GM23338 (cell line): ENCODE data around the gene GBP5. TPM values are rescaled to one million over a fixed set of nuclear protein-coding genes. Genes with fewer than 3 reads are reported as not detected.
A peak's percentile ranks its signal among the peaks of the same experiment; 100 is the strongest.

Experiments used
- ATAC-seq: fragments of 200-7000 bp; cut with Tn5 transposase; 3 replicates; pipeline ENCODE4 v1.9.1; 2020
- DNase-seq: peaks from one replicate; pipeline ENCODE4 v3.0.0-alpha.2; 2015; ENCODE audit warnings: low spot score
- H2AFZ ChIP-seq: fragments of 200-600 bp; sonication (generic); 2 replicates; pipeline ENCODE4 v1.8.0; 2016; ENCODE audit warnings: antibody characterized with exemption, mild to moderate bottlenecking, moderate library complexity
- H3F3A ChIP-seq: fragments of 200-600 bp; sonication (generic); replicated peaks from 2 replicates; pipeline ENCODE4 v1.8.0; 2017; ENCODE audit warnings: antibody characterized with exemption, mixed run types, low read depth
- H3K27ac ChIP-seq: fragments of 200-600 bp; sonication (generic); 2 replicates; pipeline ENCODE4 v1.6.1; 2016; ENCODE audit warnings: low read depth
- H3K27me3 ChIP-seq: fragments of 200-600 bp; sonication (generic); 2 replicates; pipeline ENCODE4 v1.8.0; 2016; ENCODE audit warnings: mild to moderate bottlenecking, mixed run types, moderate library complexity; ENCODE audit not compliant: insufficient read depth
- H3K36me3 ChIP-seq: fragments of 200-600 bp; sonication (generic); 2 replicates; pipeline ENCODE4 v1.8.0; 2016; ENCODE audit warnings: mild to moderate bottlenecking; ENCODE audit not compliant: insufficient read depth
- H3K4me1 ChIP-seq: fragments of 200-600 bp; sonication (generic); 2 replicates; pipeline ENCODE4 v1.8.0; 2016; ENCODE audit warnings: mild to moderate bottlenecking, moderate library complexity; ENCODE audit not compliant: insufficient read depth
- H3K4me2 ChIP-seq: fragments of 200-600 bp; sonication (generic); 2 replicates; pipeline ENCODE4 v1.7.1; 2017; ENCODE audit warnings: mixed run types
- H3K4me3 ChIP-seq: fragments of 200-600 bp; sonication (generic); 2 replicates; pipeline ENCODE4 v1.6.1; 2016; ENCODE audit warnings: mixed run types
- H3K79me2 ChIP-seq: fragments of 200-600 bp; sonication (generic); replicated peaks from 2 replicates; pipeline ENCODE4 v1.8.0; 2017; ENCODE audit warnings: mild to moderate bottlenecking; ENCODE audit not compliant: insufficient read depth
- H3K9me2 ChIP-seq: fragments of 200-600 bp; sonication (generic); 2 replicates; pipeline ENCODE4 v1.8.0; 2017; ENCODE audit not compliant: insufficient read depth
- H4K20me1 ChIP-seq: fragments of 200-600 bp; sonication (generic); replicated peaks from 2 replicates; pipeline ENCODE4 v1.8.0; 2017; ENCODE audit warnings: mild to moderate bottlenecking; ENCODE audit not compliant: insufficient read depth
- H3K27ac Mint-ChIP-seq: 2 replicates; pipeline ENCODE4 v1.8.0; 2020; ENCODE audit warnings: inconsistent platforms, mild to moderate bottlenecking, moderate library complexity, mixed read lengths
- H3K27me3 Mint-ChIP-seq: 3 replicates; pipeline ENCODE4 v1.8.0; 2022; ENCODE audit warnings: low read depth, mild to moderate bottlenecking, moderate library complexity, mixed read lengths, inconsistent platforms; ENCODE audit not compliant: insufficient read depth, poor library complexity
- H3K36me3 Mint-ChIP-seq: 3 replicates; pipeline ENCODE4 v1.8.0; 2021; ENCODE audit warnings: low read depth, mild to moderate bottlenecking, inconsistent platforms, moderate library complexity, mixed read lengths
- H3K4me1 Mint-ChIP-seq: 3 replicates; pipeline ENCODE4 v1.8.0; 2020; ENCODE audit warnings: mild to moderate bottlenecking, inconsistent platforms, mixed read lengths
- H3K4me3 Mint-ChIP-seq: 3 replicates; pipeline ENCODE4 v1.8.0; 2021; ENCODE audit warnings: moderate library complexity, mild to moderate bottlenecking, inconsistent platforms, mixed read lengths
- H3K9me3 Mint-ChIP-seq: 3 replicates; pipeline ENCODE4 v1.8.0; 2020; ENCODE audit warnings: moderate library complexity, mild to moderate bottlenecking, inconsistent platforms, mixed read lengths
- JUNB ChIP-seq: IDR thresholded peaks from one replicate; pipeline ENCODE4 v1.6.1; 2016; ENCODE audit warnings: antibody characterized with exemption; ENCODE audit not compliant: unreplicated experiment
- STAT1 ChIP-seq: IDR thresholded peaks from one replicate; pipeline ENCODE4 v1.6.1; 2016; ENCODE audit warnings: antibody characterized with exemption; ENCODE audit not compliant: unreplicated experiment
- ZNF462 ChIP-seq: fragments of 250-450 bp; sonication (Bioruptor Pico); IDR thresholded peaks from 2 replicates; pipeline ENCODE4 v1.5.0; 2020; ENCODE audit warnings: mild to moderate bottlenecking, moderate library complexity
- polyA plus RNA-seq: library from polyadenylated mRNA; unstranded; fragments of >200 nt; fragmentation: Nextera tagmentation; extraction: Ambion mirVana; gene quantifications from 2 replicates; pipeline ENCODE4 v1.2.1, GENCODE V29; 2016
- total RNA-seq: library from RNA; depleted of rRNA; stranded (reverse); fragments of >200 nt; shearing (Covaris generic); gene quantifications from 2 replicates; pipeline ENCODE4 v1.2.3, GENCODE V29; 2014

The GBP5 gene
- total and polyA plus RNA-seq, 2 experiments from 2014 or later: not detected

- Histone ChIP-seq H3K4me2 (no peak overlapping the region), H3K36me3 (peaks cover 3% of the 10 kb centered on the region; the same call in 1 of the 2 replicates), H2AFZ (peak overlapping the region; percentile 41), H3K4me1 (0 out of 2 replicates have a peak, but pooled peaks cover 5% of the 10 kb centered on the region), H4K20me1 (no peaks in the 10 kb centered on the region), H3F3A (no peaks in the 10 kb centered on the region), H3K79me2 (no peaks in the 10 kb centered on the region), H3K27me3 (no peaks in the 10 kb centered on the region), H3K9me2 (0 out of 2 replicates have a peak, but pooled peaks cover 11% of the 10 kb centered on the region), H3K27ac (no peak overlapping the region), H3K4me3 (no peak overlapping the region)
- H3K4me3 Mint-ChIP-seq: no peak overlapping the region
- no peak overlapping the region for H3K27ac Mint-ChIP-seq
- no peak for ATAC-seq
- peaks cover 8% of the 10 kb centered on the region for H3K9me3 Mint-ChIP-seq
- no peak for TF ChIP-seq ZNF462 (CRISPR knock-in tag)
- H3K4me1 Mint-ChIP-seq: peaks cover 5% of the 10 kb centered on the region; the same call in 2 of the 3 replicates
- peaks cover 2% of the 10 kb centered on the region; the same call in 2 of the 3 replicates for H3K36me3 Mint-ChIP-seq
- H3K27me3 Mint-ChIP-seq: no peaks in the 10 kb centered on the region
- DNase-seq: no peak
Observed at GRCh38 chr1:89310505-89310904, 37.8 kb upstream of the GBP5 start.

GRCh38 chr1:89309828-89310227 lies 37.2 kb upstream of the GBP5 start:
- Histone ChIP-seq H4K20me1 (no peaks in the 10 kb centered on the region), H3K27ac (no peak overlapping the region), H3F3A (no peaks in the 10 kb centered on the region), H3K4me3 (no peak overlapping the region), H3K9me2 (peaks cover 11% of the 10 kb centered on the region; the same call in 1 of the 2 replicates), H3K36me3 (no peaks in the 10 kb centered on the region), H2AFZ (no peak overlapping the region), H3K27me3 (no peaks in the 10 kb centered on the region), H3K4me1 (0 out of 2 replicates have a peak, but pooled peaks cover 5% of the 10 kb centered on the region), H3K4me2 (no peak overlapping the region), H3K79me2 (no peaks in the 10 kb centered on the region)
- no peaks in the 10 kb centered on the region; the same call in 2 of the 3 replicates for H3K36me3 Mint-ChIP-seq
- DNase-seq: no peak
- ATAC-seq: no peak
- no peak overlapping the region for H3K27ac Mint-ChIP-seq
- no peak overlapping the region for H3K4me3 Mint-ChIP-seq
- H3K9me3 Mint-ChIP-seq: peaks cover 6% of the 10 kb centered on the region
- peaks cover 5% of the 10 kb centered on the region; the same call in 2 of the 3 replicates for H3K4me1 Mint-ChIP-seq
- H3K27me3 Mint-ChIP-seq: no peaks in the 10 kb centered on the region
- TF ChIP-seq STAT1 (no peak), JUNB (no peak)
